ENCODE results near the gene NMT1.

DNA sequence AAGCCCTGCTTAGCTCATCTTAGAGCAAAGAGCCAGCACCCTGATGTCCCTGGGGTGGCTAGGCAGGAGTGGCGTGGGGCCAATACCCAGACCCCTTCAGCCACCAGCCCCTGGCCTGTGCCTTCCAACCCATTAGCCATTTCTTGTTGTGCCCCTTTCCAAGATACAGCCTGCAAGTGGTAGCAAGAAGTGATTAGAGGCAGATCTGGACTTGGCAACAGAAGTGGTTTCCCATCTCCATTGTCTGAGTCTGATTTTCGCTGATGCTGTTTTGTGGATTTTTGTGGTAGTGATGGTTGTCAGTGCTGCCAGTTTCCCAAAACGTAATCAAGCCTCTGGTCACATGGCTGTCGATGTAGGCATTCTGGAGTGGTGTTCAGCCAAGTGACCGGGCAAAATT, 45.5 kb downstream of the NMT1 start:
- TF ChIP-seq POLR2A (IDR thresholded peaks at IDR 0.05; ENCODE audit: low read depth, low read length) (no peak), TAF1 (IDR thresholded peaks at IDR 0.05; ENCODE audit: borderline replicate concordance, low read depth, low read length) (no peak), POLR2AphosphoS5 (IDR thresholded peaks at IDR 0.05; ENCODE audit: low read depth, low read length) (no peak)
